Tibial artery (tissue), 4 donors: ENCODE measurements around the gene CLIP2.

Source experiments
- DNase-seq, 2 donors: peaks; one replicate each; pipeline ENCODE4 v3.0.0-alpha.2; 2019
- H3K27ac ChIP-seq, 2 donors: fragments of 200-600 bp; sonication (generic) in 1 of 2; 1 replicate in 1 of 2; 2 replicates in 1 of 2; pipeline ENCODE4 v1.5.1; 2018 to 2019; ENCODE audit warnings: mild to moderate bottlenecking in 1 of 2
- H3K27me3 ChIP-seq, 2 donors: fragments of 200-600 bp; sonication (generic) in 1 of 2; one replicate each; pipeline versions ENCODE4 v1.5.1 to v1.6.0; 2016 to 2019
- H3K36me3 ChIP-seq, 3 donors: fragments of 200-600 bp; sonication (generic) in 2 of 3; one replicate each; pipeline ENCODE4 v1.5.1; 2016 to 2019; ENCODE audit warnings: mild to moderate bottlenecking in 2 of 3
- H3K4me1 ChIP-seq, 4 donors: fragments of 200-600 bp; sonication (generic) in 2 of 4; 1 replicate in 3 of 4; 2 replicates in 1 of 4; pipeline ENCODE4 v1.5.1; 2016 to 2019
- H3K4me3 ChIP-seq, 2 donors: fragments of 200-600 bp; sonication (generic) in 1 of 2; 1 replicate in 1 of 2; 2 replicates in 1 of 2; pipeline ENCODE4 v1.5.1; 2018 to 2019; ENCODE audit warnings: mild to moderate bottlenecking in 2 of 2
- H3K9me3 ChIP-seq, 3 donors: fragments of 200-600 bp; sonication (generic) in 1 of 3; one replicate each; pipeline ENCODE4 v1.5.1; 2016 to 2019
- intact Hi-C: fragments of 100-400 bp; cut with DNase I; formaldehyde crosslinking; loops from one replicate; pipeline ENCODE4 v1.15.0; 2023; ENCODE audit warnings: low total_unique reads
- TF ChIP-seq, protein P1 (sequence below), 2 experiments: fragments of 200-600 bp in 1 of 2; fragments of 450-650 bp in 1 of 2; IDR thresholded peaks; one replicate each; pipeline ENCODE4 v1.5.1; 2017 to 2019; ENCODE audit warnings: antibody characterized with exemption in 2 of 2, mild to moderate bottlenecking in 1 of 2, moderate library complexity in 1 of 2

CLIP2 gene

DNA sequence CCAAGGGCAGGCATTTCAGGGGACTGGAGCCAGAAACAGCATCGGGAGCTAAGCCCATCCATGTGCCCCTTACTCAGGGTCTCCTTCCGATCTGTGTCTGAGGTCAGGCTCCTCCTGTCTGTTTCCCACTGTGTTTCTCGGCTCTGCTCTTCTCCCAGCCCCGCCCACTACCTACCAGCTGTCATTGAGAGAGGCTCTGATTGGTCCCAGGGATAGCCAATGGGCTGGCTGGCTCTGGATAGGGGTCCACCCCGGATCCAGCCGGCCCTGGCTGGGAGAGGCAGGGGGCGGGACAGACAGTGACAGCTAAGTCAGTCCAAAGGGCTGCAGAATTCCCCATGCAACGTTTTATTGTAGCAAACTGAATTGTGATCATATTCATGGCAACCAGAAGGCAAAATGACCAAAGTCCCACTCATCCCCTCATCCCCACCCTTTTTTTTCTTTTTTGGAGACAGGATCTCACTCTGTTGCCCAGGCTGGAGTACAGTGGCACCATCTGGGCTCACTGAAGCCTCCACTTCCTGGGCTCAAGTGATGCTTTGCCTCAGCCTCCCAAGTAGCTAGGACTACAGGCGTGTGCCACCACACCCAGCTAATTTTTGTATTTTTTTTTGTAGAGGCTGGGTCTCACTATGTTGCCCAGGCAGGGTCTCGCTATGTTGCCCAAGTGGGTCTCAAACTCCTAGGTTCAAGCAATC, 76.3 kb downstream of the CLIP2 start:
- H3K9me3 ChIP-seq, result no peaks in the 10 kb centered on the region
- H3K4me3 ChIP-seq, result no peak overlapping the region
- H3K27me3 ChIP-seq, result no peaks in the 10 kb centered on the region
- peak; percentile 68 to 75 for DNase-seq
- TF ChIP-seq, protein P1, sequence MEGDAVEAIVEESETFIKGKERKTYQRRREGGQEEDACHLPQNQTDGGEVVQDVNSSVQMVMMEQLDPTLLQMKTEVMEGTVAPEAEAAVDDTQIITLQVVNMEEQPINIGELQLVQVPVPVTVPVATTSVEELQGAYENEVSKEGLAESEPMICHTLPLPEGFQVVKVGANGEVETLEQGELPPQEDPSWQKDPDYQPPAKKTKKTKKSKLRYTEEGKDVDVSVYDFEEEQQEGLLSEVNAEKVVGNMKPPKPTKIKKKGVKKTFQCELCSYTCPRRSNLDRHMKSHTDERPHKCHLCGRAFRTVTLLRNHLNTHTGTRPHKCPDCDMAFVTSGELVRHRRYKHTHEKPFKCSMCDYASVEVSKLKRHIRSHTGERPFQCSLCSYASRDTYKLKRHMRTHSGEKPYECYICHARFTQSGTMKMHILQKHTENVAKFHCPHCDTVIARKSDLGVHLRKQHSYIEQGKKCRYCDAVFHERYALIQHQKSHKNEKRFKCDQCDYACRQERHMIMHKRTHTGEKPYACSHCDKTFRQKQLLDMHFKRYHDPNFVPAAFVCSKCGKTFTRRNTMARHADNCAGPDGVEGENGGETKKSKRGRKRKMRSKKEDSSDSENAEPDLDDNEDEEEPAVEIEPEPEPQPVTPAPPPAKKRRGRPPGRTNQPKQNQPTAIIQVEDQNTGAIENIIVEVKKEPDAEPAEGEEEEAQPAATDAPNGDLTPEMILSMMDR (IDR thresholded peaks at IDR 0.05), result no peak
- H3K27ac ChIP-seq, result no peak overlapping the region
- H3K36me3 ChIP-seq, result peaks cover 2 to 40% (median 19%) of the 10 kb centered on the region in 3 donors
- no peaks in the 10 kb centered on the region for H3K4me1 ChIP-seq
- intact Hi-C loops, result no loop called here

- TF ChIP-seq, protein P1 (IDR thresholded peaks at IDR 0.05), result no peak
- Histone ChIP-seq H3K9me3 (no peaks in the 10 kb centered on the region), H3K27ac (peak overlapping the region in 1 of 2 donors; percentile 51), H3K4me1 (peaks cover 0 to 13% (median 6%) of the 10 kb centered on the region in 4 donors), H3K36me3 (peaks cover 7 to 12% (median 12%) of the 10 kb centered on the region in 3 donors), H3K4me3 (peak overlapping the region; percentile 12 to 20), H3K27me3 (no peaks in the 10 kb centered on the region)
- no peak for DNase-seq
- intact Hi-C loops, result no loop called here
Observed at GRCh38 chr7:74371381-74372341, 82.5 kb downstream of the CLIP2 start.

DNA sequence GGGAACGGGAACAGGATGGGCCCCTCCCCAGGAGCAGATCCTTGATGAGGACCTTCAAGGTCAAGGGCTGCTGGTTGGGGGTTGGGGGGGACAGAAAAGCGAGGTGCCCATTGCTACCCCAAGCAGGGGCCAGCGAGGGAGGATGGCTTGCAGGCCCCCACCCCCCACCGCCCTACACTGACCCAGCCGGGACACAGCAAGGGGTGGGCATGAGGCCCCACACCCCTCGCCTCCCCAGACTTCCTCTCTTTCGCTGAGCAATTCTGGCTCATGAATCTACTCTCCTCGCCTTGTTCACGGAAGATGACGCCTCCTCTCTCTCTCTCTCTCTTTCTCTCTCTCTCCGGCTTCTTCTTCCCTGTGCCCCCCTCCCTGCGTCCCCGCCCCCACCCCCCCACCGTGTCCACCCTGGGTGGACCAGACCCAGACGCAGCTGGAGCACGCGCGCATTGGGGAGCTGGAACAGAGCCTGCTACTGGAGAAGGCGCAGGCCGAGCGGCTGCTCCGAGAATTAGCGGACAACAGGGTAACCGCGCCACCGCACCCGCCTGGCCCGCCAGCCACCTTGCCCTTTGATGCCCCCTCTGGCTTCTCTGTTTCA, 83.4 kb downstream of the CLIP2 start:
- H3K9me3 ChIP-seq, result no peaks in the 10 kb centered on the region
- no peaks in the 10 kb centered on the region for H3K27me3 ChIP-seq
- H3K27ac ChIP-seq, result no peak overlapping the region
- H3K36me3 ChIP-seq, result peaks cover 9 to 21% (median 19%) of the 10 kb centered on the region in 3 donors
- H3K4me1 ChIP-seq, result peaks cover 0 to 13% (median 6%) of the 10 kb centered on the region in 4 donors
- intact Hi-C loops, result no loop called here
- no peak for DNase-seq
- TF ChIP-seq, protein P1 (IDR thresholded peaks at IDR 0.05), result no peak
- no peak overlapping the region for H3K4me3 ChIP-seq

- Histone ChIP-seq H3K36me3 (peaks cover 9 to 23% (median 19%) of the 10 kb centered on the region in 3 donors), H3K27me3 (no peaks in the 10 kb centered on the region), H3K4me1 (peaks cover 0 to 13% (median 6%) of the 10 kb centered on the region in 4 donors), H3K27ac (no peak overlapping the region), H3K4me3 (no peak overlapping the region), H3K9me3 (no peaks in the 10 kb centered on the region)
- TF ChIP-seq, protein P1 (IDR thresholded peaks at IDR 0.05), result no peak
- DNase-seq, result no peak
- intact Hi-C loops, result no loop called here
Observed at GRCh38 chr7:74373536-74373935, 84.3 kb downstream of the CLIP2 start.

DNA sequence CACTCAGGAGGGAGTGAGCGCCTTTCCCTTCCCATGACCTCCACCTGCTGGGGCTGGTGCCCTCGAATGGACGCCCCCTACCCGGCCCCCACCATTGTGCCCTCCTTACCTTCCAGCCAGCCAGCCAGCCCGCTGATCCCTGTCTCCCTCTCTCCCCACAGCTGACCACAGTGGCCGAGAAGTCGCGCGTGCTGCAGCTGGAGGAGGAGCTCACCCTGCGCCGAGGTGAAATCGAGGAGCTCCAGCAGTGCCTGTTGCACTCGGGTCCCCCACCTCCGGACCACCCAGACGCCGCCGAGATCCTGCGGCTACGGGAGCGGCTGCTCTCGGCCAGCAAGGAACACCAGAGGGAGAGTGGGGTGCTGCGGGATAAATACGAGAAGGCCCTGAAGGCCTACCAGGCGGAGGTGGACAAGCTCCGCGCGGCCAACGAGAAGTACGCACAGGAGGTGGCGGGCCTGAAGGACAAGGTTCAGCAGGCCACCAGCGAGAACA, 86.6 kb downstream of the CLIP2 start:
- TF ChIP-seq, protein P1 (IDR thresholded peaks at IDR 0.05), result no peak
- peaks cover 9 to 23% (median 19%) of the 10 kb centered on the region in 3 donors for H3K36me3 ChIP-seq
- H3K27ac ChIP-seq, result no peak overlapping the region
- intact Hi-C loops, result no loop called here
- H3K4me1 ChIP-seq, result peaks cover 0 to 20% (median 12%) of the 10 kb centered on the region in 4 donors
- DNase-seq, result no peak
- no peak overlapping the region for H3K4me3 ChIP-seq
- no peaks in the 10 kb centered on the region for H3K27me3 ChIP-seq
- H3K9me3 ChIP-seq, result no peaks in the 10 kb centered on the region
